ENCODE data around the gene CNTN4.

CNTN4 gene

GRCh38 chr3:2823437-2824211 lies 725.0 kb downstream of the CNTN4 start:
- Histone ChIP-seq H3K27ac (no peak overlapping the region), H3K4me3 (no peak overlapping the region)

GRCh38 chr3:2826036-2826435 lies 727.4 kb downstream of the CNTN4 start:
- H3K27ac ChIP-seq = no peak overlapping the region
- H3K4me3 ChIP-seq = no peak overlapping the region

- H3K4me3 ChIP-seq = no peak overlapping the region
- no peak overlapping the region for H3K27ac ChIP-seq
Observed at GRCh38 chr3:2826453-2826852, 727.8 kb downstream of the CNTN4 start.

- no peak overlapping the region for H3K4me3 ChIP-seq
- no peak overlapping the region for H3K27ac ChIP-seq
Observed at GRCh38 chr3:2837239-2837638, 738.6 kb downstream of the CNTN4 start.

- H3K27ac ChIP-seq = no peak overlapping the region
- H3K4me3 ChIP-seq = no peak overlapping the region
Observed at GRCh38 chr3:2837910-2838309, 739.2 kb downstream of the CNTN4 start.

- Histone ChIP-seq H3K27ac (no peak overlapping the region), H3K4me3 (no peak overlapping the region)
Observed at GRCh38 chr3:2838546-2839157, 740.0 kb downstream of the CNTN4 start.

GRCh38 chr3:2839876-2840275 lies 741.2 kb downstream of the CNTN4 start:
- no peak overlapping the region for H3K4me3 ChIP-seq
- H3K27ac ChIP-seq = no peak overlapping the region

GRCh38 chr3:2847062-2847841 lies 748.6 kb downstream of the CNTN4 start:
- no peak overlapping the region for H3K27ac ChIP-seq
- H3K4me3 ChIP-seq = no peak overlapping the region

- no peak overlapping the region for H3K27ac ChIP-seq
- H3K4me3 ChIP-seq = no peak overlapping the region
Observed at GRCh38 chr3:2849092-2849491, 750.4 kb downstream of the CNTN4 start.

- Histone ChIP-seq H3K4me3 (no peak overlapping the region), H3K27ac (peak overlapping the region in 1 of 21 experiments; percentile 38)
Observed at GRCh38 chr3:2850701-2851100, 752.0 kb downstream of the CNTN4 start.

GRCh38 chr3:2851361-2851760 lies 752.7 kb downstream of the CNTN4 start:
- Histone ChIP-seq H3K27ac (peak overlapping the region in 2 of 21 experiments; percentile 26 to 38), H3K4me3 (no peak overlapping the region)

GRCh38 chr3:2851835-2852234 lies 753.2 kb downstream of the CNTN4 start:
- no peak overlapping the region for H3K4me3 ChIP-seq

GRCh38 chr3:2853651-2854050 lies 755.0 kb downstream of the CNTN4 start:
- no peak overlapping the region for H3K27ac ChIP-seq
- no peak overlapping the region for H3K4me3 ChIP-seq

More at GRCh38 chr3:2851835-2852234, 753.2 kb downstream of the CNTN4 start:
- H3K27ac ChIP-seq = peak overlapping the region in 2 of 21 experiments; percentile 26 to 38

- Histone ChIP-seq H3K4me3 (no peak overlapping the region), H3K27ac (no peak overlapping the region)
Observed at GRCh38 chr3:2856138-2857133, 757.8 kb downstream of the CNTN4 start.

GRCh38 chr3:2860626-2861025 lies 762.0 kb downstream of the CNTN4 start:
- no peak overlapping the region for H3K4me3 ChIP-seq
- no peak overlapping the region for H3K27ac ChIP-seq

- Histone ChIP-seq H3K27ac (no peak overlapping the region), H3K4me3 (no peak overlapping the region)
Observed at GRCh38 chr3:2861120-2861519, 762.5 kb downstream of the CNTN4 start.

GRCh38 chr3:2861920-2862319 lies 763.3 kb downstream of the CNTN4 start:
- no peak overlapping the region for H3K27ac ChIP-seq

GRCh38 chr3:2862366-2862765 lies 763.7 kb downstream of the CNTN4 start:
- no peak overlapping the region for H3K27ac ChIP-seq

More at GRCh38 chr3:2861920-2862319, 763.3 kb downstream of the CNTN4 start:
- H3K4me3 ChIP-seq = no peak overlapping the region

GRCh38 chr3:2863127-2863526 lies 764.5 kb downstream of the CNTN4 start:
- Histone ChIP-seq H3K27ac (no peak overlapping the region), H3K4me3 (no peak overlapping the region)

More at GRCh38 chr3:2862366-2862765, 763.7 kb downstream of the CNTN4 start:
- H3K4me3 ChIP-seq = no peak overlapping the region
